ENCODE results near the gene AKR7A3. TPM values are rescaled to one million over a fixed set of nuclear protein-coding genes. Genes with fewer than 3 reads are reported as not detected.

AKR7A3 gene
- total RNA-seq, 1 experiment from 2014 or later: 1.4 TPM

DNA sequence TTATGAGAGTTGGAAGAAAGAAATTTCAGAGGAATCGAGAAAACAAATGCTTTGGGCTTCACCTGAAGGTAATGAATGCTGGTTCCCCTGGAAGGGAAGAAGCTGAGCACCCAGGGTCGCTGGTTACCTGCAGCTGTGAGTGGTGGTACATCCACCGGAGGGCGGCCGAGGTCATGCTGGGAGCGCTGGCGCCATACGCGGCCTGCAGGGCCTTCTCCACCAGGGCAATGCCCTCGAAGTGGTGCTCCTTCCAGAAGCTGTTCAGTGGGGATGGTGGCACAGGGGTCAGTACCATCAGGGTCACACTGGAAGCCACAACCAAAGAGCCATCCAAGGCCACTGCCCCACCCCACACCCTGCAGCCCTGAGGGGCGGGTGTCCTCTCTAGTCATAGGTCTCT, 20.1 kb downstream of the AKR7A3 start:
- H3K4me1 ChIP-seq (ENCODE audit: control insufficient read depth, insufficient read depth, low read length): no peaks in the 10 kb centered on the region
- H3K27ac ChIP-seq (ENCODE audit: low read length): no peak overlapping the region
- TF ChIP-seq POLR2AphosphoS5 (IDR thresholded peaks at IDR 0.05; ENCODE audit: low read depth, low read length) (no peak), SIN3A (IDR thresholded peaks at IDR 0.05; ENCODE audit: borderline replicate concordance, insufficient read depth, low read depth, low read length) (no peak), TCF7L2 (IDR thresholded peaks at IDR 0.05; ENCODE audit: low read depth, low read length) (no peak)
- TF ChIP-seq, protein P1, sequence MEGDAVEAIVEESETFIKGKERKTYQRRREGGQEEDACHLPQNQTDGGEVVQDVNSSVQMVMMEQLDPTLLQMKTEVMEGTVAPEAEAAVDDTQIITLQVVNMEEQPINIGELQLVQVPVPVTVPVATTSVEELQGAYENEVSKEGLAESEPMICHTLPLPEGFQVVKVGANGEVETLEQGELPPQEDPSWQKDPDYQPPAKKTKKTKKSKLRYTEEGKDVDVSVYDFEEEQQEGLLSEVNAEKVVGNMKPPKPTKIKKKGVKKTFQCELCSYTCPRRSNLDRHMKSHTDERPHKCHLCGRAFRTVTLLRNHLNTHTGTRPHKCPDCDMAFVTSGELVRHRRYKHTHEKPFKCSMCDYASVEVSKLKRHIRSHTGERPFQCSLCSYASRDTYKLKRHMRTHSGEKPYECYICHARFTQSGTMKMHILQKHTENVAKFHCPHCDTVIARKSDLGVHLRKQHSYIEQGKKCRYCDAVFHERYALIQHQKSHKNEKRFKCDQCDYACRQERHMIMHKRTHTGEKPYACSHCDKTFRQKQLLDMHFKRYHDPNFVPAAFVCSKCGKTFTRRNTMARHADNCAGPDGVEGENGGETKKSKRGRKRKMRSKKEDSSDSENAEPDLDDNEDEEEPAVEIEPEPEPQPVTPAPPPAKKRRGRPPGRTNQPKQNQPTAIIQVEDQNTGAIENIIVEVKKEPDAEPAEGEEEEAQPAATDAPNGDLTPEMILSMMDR (IDR thresholded peaks at IDR 0.05): no peak
- TF ChIP-seq, protein P2, sequence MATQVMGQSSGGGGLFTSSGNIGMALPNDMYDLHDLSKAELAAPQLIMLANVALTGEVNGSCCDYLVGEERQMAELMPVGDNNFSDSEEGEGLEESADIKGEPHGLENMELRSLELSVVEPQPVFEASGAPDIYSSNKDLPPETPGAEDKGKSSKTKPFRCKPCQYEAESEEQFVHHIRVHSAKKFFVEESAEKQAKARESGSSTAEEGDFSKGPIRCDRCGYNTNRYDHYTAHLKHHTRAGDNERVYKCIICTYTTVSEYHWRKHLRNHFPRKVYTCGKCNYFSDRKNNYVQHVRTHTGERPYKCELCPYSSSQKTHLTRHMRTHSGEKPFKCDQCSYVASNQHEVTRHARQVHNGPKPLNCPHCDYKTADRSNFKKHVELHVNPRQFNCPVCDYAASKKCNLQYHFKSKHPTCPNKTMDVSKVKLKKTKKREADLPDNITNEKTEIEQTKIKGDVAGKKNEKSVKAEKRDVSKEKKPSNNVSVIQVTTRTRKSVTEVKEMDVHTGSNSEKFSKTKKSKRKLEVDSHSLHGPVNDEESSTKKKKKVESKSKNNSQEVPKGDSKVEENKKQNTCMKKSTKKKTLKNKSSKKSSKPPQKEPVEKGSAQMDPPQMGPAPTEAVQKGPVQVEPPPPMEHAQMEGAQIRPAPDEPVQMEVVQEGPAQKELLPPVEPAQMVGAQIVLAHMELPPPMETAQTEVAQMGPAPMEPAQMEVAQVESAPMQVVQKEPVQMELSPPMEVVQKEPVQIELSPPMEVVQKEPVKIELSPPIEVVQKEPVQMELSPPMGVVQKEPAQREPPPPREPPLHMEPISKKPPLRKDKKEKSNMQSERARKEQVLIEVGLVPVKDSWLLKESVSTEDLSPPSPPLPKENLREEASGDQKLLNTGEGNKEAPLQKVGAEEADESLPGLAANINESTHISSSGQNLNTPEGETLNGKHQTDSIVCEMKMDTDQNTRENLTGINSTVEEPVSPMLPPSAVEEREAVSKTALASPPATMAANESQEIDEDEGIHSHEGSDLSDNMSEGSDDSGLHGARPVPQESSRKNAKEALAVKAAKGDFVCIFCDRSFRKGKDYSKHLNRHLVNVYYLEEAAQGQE (IDR thresholded peaks at IDR 0.05; ENCODE audit: insufficient read depth in 1 of 2, low read depth in 2 of 2, low read length in 1 of 2): no peak
- H3K27me3 ChIP-seq (ENCODE audit: control insufficient read depth, insufficient read depth, low read length): no peaks in the 10 kb centered on the region
- no peaks in the 10 kb centered on the region for H3K9me3 ChIP-seq (ENCODE audit: control insufficient read depth, insufficient read depth, low read depth, low read length)
- no peaks in the 10 kb centered on the region for H3K36me3 ChIP-seq (ENCODE audit: control insufficient read depth, insufficient read depth, low read length)
- DNase-seq (ENCODE audit: low read depth, low spot score): no peak
- no TSS peak for BruUV-seq (replicated peaks)
- ChIA-PET POLR2A (no interaction called here), CTCF (no interaction called here)
- no peak for ATAC-seq
- H3K4me3 ChIP-seq (ENCODE audit: low read depth in 2 of 2, low read length in 2 of 2): no peak overlapping the region
- in situ Hi-C loops (cut with HindIII; ENCODE audit: low pct_unique_long_range_greater_than_20kb, low sequenced_read_pairs): no loop called here
- intact Hi-C loops (cut with micrococcal nuclease; ENCODE audit: unreplicated experiment): no loop called here

DNA sequence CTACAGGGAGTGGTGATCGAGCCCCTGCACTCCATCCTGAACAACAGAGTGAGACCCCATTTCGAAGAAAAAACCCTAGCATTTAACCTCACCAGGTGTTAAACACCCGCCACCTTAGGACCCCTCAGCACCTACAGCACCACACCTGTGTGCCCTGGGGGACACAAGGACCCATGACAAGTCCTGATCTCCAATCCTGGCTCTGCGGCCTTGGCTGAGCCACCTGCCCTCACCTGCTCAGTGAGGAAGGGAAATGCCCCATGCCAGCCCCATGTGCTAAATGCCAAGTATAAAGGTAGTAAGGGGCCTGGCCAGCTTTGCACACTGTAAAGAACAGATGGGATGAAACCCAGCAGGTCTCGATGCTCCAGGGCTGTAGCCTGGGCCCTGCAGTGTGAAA, 25.8 kb downstream of the AKR7A3 start:
- POLR2A ChIA-PET: no interaction called here
- H3K36me3 ChIP-seq (ENCODE audit: control insufficient read depth, insufficient read depth, low read length): 0 out of 2 replicates have a peak, but pooled peaks cover 3% of the 10 kb centered on the region
- TF ChIP-seq TCF7L2 (IDR thresholded peaks at IDR 0.05; ENCODE audit: low read depth, low read length) (no peak), POLR2AphosphoS5 (IDR thresholded peaks at IDR 0.05; ENCODE audit: low read depth, low read length) (no peak), SIN3A (IDR thresholded peaks at IDR 0.05; ENCODE audit: borderline replicate concordance, insufficient read depth, low read depth, low read length) (no peak)
- TF ChIP-seq, protein P2 (IDR thresholded peaks at IDR 0.05; ENCODE audit: insufficient read depth in 1 of 2, low read depth in 2 of 2, low read length in 1 of 2): no peak
- TF ChIP-seq, protein P1 (IDR thresholded peaks at IDR 0.05): no peak
- H3K27ac ChIP-seq (ENCODE audit: low read length): no peak overlapping the region
- H3K4me3 ChIP-seq (ENCODE audit: low read depth in 2 of 2, low read length in 2 of 2): no peak overlapping the region
- intact Hi-C loops (cut with micrococcal nuclease; ENCODE audit: unreplicated experiment) (no loop called here), in situ Hi-C loops (cut with HindIII; ENCODE audit: low pct_unique_long_range_greater_than_20kb, low sequenced_read_pairs) (no loop called here)
- DNase-seq (ENCODE audit: low read depth, low spot score): no peak
- CTCF ChIA-PET: interaction anchor here (1.1 kb wide), 1 partner anchor 399 kb away, joined by 4 read pairs; no protein-coding TSS in a partner anchor
- no peaks in the 10 kb centered on the region for H3K9me3 ChIP-seq (ENCODE audit: control insufficient read depth, insufficient read depth, low read depth, low read length)
- H3K27me3 ChIP-seq (ENCODE audit: control insufficient read depth, insufficient read depth, low read length): no peaks in the 10 kb centered on the region
- no peaks in the 10 kb centered on the region for H3K4me1 ChIP-seq (ENCODE audit: control insufficient read depth, insufficient read depth, low read length)
- no TSS peak for BruUV-seq (replicated peaks)
- no peak for ATAC-seq
